SK-N-SH treated with all-trans-retinoic acid at 6 μM for 48 hours (cell line): ENCODE measurements around the gene KRT4.

Experiments
- ATAC-seq: fragments of 200-7000 bp; cut with Tn5 transposase; 3 replicates; pipeline ENCODE4 v1.9.1; 2020; ENCODE audit warnings: mild to moderate bottlenecking, moderate library complexity
- BACH2 ChIP-seq: fragments of 250-450 bp; sonication (Bioruptor Pico); IDR thresholded peaks from 2 replicates; pipeline ENCODE4 v1.9.0; 2021; ENCODE audit warnings: mild to moderate bottlenecking, borderline replicate concordance
- GLIS3 ChIP-seq: fragments of 250-450 bp; sonication (Bioruptor Pico); IDR thresholded peaks from 2 replicates; pipeline ENCODE4 v1.5.0; 2020; ENCODE audit warnings: mild to moderate bottlenecking, moderate library complexity
- ISL1 ChIP-seq: fragments of 250-450 bp; sonication (Bioruptor Pico); IDR thresholded peaks from 2 replicates; pipeline ENCODE4 v2.1.2; 2022; ENCODE audit warnings: mild to moderate bottlenecking, moderate library complexity
- RARB ChIP-seq: fragments of 250-450 bp; sonication (Bioruptor Pico); IDR thresholded peaks from 2 replicates; pipeline ENCODE4 v1.8.0; 2021; ENCODE audit warnings: mild to moderate bottlenecking, moderate library complexity
- SNAI2 ChIP-seq: fragments of 250-450 bp; sonication (Bioruptor Pico); IDR thresholded peaks from 2 replicates; pipeline ENCODE4 v1.5.0; 2020; ENCODE audit warnings: mild to moderate bottlenecking, moderate library complexity
- TCF4 ChIP-seq: fragments of 250-450 bp; sonication (Bioruptor Pico); IDR thresholded peaks from 2 replicates; pipeline ENCODE4 v1.8.0; 2021; ENCODE audit warnings: mild to moderate bottlenecking, moderate library complexity, borderline replicate concordance
- TOX ChIP-seq: fragments of 250-450 bp; sonication (Bioruptor Pico); IDR thresholded peaks from 2 replicates; pipeline ENCODE4 v1.8.0; 2021; ENCODE audit warnings: mild to moderate bottlenecking, moderate library complexity, borderline replicate concordance
- ZFP30 ChIP-seq: fragments of 450-650 bp; formaldehyde crosslinking; IDR thresholded peaks from 2 replicates; pipeline ENCODE4 v1.5.0; 2022; ENCODE audit warnings: mild to moderate bottlenecking, moderate library complexity
- ZNF565 ChIP-seq: fragments of 450-650 bp; formaldehyde crosslinking; conservative IDR thresholded peaks from 2 replicates; pipeline ENCODE4 v1.5.0; 2020; ENCODE audit warnings: low read depth, mild to moderate bottlenecking, moderate library complexity
- TF ChIP-seq, protein P1 (sequence below): fragments of 250-450 bp; sonication (Bioruptor Pico); IDR thresholded peaks from 2 replicates; pipeline ENCODE4 v1.5.0; 2020; ENCODE audit warnings: mild to moderate bottlenecking, moderate library complexity
- TF ChIP-seq, protein P2 (sequence below): fragments of 250-450 bp; sonication (Bioruptor Pico); IDR thresholded peaks from 2 replicates; pipeline ENCODE4 v1.5.1; 2021; ENCODE audit warnings: mild to moderate bottlenecking, moderate library complexity
- TF ChIP-seq, protein P3 (sequence below): fragments of 250-450 bp; sonication (Bioruptor Pico); IDR thresholded peaks from 2 replicates; pipeline ENCODE4 v1.5.1; 2020; ENCODE audit warnings: low read depth, mild to moderate bottlenecking, moderate library complexity

The KRT4 gene

DNA sequence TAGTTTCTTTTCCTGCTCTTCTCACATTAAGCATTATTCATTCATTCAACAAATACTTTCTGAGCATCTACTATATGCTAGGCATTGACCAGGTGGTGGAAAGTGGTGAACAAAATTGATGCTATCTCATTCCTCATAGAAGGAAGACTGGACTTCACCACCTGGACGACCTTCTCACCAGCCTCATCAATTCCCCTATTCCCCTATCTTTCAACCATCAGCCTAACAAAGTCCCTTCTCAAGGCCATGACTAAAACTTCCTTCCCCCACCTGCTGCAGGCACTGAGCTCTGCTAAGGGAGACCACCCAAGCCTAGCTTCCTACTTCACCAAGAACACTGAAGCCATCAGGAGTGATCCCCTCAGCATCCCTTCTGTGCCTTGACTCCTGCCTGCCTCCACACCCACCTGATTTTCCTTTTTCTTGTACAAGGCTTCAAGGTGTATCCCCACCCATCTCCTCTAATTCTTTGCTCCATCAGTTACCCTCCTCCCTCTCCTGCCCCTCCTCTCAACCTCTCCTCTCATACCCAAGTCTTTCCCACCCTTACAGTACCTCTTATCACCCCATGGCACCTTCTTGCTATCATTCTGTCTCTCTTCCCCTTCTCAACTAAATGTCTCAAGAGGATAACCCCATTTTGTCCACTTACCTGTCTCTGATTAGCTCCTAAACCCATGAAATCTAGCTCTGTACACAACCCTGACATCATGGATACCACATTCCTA lies 56.3 kb downstream of the KRT4 start:
- TF ChIP-seq ZNF565 (CRISPR knock-in tag) (no peak), RARB (CRISPR knock-in tag) (no peak), BACH2 (no peak), GLIS3 (CRISPR knock-in tag) (no peak), TOX (no peak), ISL1 (CRISPR knock-in tag) (no peak), SNAI2 (CRISPR knock-in tag) (no peak), ZFP30 (CRISPR knock-in tag) (no peak), TCF4 (CRISPR knock-in tag) (no peak)
- TF ChIP-seq, protein P1, sequence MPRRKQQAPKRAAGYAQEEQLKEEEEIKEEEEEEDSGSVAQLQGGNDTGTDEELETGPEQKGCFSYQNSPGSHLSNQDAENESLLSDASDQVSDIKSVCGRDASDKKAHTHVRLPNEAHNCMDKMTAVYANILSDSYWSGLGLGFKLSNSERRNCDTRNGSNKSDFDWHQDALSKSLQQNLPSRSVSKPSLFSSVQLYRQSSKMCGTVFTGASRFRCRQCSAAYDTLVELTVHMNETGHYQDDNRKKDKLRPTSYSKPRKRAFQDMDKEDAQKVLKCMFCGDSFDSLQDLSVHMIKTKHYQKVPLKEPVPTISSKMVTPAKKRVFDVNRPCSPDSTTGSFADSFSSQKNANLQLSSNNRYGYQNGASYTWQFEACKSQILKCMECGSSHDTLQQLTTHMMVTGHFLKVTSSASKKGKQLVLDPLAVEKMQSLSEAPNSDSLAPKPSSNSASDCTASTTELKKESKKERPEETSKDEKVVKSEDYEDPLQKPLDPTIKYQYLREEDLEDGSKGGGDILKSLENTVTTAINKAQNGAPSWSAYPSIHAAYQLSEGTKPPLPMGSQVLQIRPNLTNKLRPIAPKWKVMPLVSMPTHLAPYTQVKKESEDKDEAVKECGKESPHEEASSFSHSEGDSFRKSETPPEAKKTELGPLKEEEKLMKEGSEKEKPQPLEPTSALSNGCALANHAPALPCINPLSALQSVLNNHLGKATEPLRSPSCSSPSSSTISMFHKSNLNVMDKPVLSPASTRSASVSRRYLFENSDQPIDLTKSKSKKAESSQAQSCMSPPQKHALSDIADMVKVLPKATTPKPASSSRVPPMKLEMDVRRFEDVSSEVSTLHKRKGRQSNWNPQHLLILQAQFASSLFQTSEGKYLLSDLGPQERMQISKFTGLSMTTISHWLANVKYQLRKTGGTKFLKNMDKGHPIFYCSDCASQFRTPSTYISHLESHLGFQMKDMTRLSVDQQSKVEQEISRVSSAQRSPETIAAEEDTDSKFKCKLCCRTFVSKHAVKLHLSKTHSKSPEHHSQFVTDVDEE (CRISPR knock-in tag): no peak
- TF ChIP-seq, protein P2, sequence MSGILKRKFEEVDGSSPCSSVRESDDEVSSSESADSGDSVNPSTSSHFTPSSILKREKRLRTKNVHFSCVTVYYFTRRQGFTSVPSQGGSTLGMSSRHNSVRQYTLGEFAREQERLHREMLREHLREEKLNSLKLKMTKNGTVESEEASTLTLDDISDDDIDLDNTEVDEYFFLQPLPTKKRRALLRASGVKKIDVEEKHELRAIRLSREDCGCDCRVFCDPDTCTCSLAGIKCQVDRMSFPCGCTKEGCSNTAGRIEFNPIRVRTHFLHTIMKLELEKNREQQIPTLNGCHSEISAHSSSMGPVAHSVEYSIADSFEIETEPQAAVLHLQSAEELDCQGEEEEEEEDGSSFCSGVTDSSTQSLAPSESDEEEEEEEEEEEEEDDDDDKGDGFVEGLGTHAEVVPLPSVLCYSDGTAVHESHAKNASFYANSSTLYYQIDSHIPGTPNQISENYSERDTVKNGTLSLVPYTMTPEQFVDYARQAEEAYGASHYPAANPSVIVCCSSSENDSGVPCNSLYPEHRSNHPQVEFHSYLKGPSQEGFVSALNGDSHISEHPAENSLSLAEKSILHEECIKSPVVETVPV (CRISPR knock-in tag): no peak
- TF ChIP-seq, protein P3, sequence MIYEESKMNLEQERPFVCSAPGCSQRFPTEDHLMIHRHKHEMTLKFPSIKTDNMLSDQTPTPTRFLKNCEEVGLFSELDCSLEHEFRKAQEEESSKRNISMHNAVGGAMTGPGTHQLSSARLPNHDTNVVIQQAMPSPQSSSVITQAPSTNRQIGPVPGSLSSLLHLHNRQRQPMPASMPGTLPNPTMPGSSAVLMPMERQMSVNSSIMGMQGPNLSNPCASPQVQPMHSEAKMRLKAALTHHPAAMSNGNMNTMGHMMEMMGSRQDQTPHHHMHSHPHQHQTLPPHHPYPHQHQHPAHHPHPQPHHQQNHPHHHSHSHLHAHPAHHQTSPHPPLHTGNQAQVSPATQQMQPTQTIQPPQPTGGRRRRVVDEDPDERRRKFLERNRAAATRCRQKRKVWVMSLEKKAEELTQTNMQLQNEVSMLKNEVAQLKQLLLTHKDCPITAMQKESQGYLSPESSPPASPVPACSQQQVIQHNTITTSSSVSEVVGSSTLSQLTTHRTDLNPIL: no peak
- ATAC-seq: no peak
